IPS-NIHi7 (cell line): Measurements from ENCODE around the gene SPIRE2.
"Not testable (repeated sequence)": the region's sequence is repeated elsewhere in the genome, so short reads cannot be mapped to it uniquely, and the experiment has no call there.

ENCODE experiments used
- DNase-seq: peaks from one replicate; pipeline ENCODE4 v3.0.0; 2012; ENCODE audit warnings: mixed read lengths; ENCODE audit errors: extremely low spot score

SPIRE2 gene

GRCh38 chr16:89811321-89811720 is 17.0 kb upstream of the SPIRE2 start:
- DNase-seq: no peak

- peak; percentile 35 for DNase-seq
Measured at GRCh38 chr16:89815639-89816348, 12.5 kb upstream of the SPIRE2 start.

- not testable (repeated sequence) for DNase-seq
Measured at GRCh38 chr16:89818851-89819403, 9.3 kb upstream of the SPIRE2 start.

- DNase-seq: not testable (repeated sequence)
Measured at GRCh38 chr16:89819448-89819847, 8.8 kb upstream of the SPIRE2 start.

- DNase-seq: no peak
Measured at GRCh38 chr16:89821438-89822187, 6.7 kb upstream of the SPIRE2 start.

GRCh38 chr16:89822188-89823086 is 5.8 kb upstream of the SPIRE2 start:
- no peak for DNase-seq

- no peak for DNase-seq
Measured at GRCh38 chr16:89823087-89823823, 5.0 kb upstream of the SPIRE2 start.

GRCh38 chr16:89823824-89824148 is 4.5 kb upstream of the SPIRE2 start:
- DNase-seq: not testable (repeated sequence)

GRCh38 chr16:89826531-89827382 is 1.5 kb upstream of the SPIRE2 start:
- DNase-seq: no peak

- no peak for DNase-seq
Measured at GRCh38 chr16:89827383-89828198, 684 bp upstream of the SPIRE2 start.

- DNase-seq: no peak
Measured at GRCh38 chr16:89828870-89829629, 775 bp downstream of the SPIRE2 start.

- DNase-seq: no peak
Measured at GRCh38 chr16:89829630-89830437, 1.6 kb downstream of the SPIRE2 start.

GRCh38 chr16:89831810-89832328 is 3.6 kb downstream of the SPIRE2 start:
- no peak for DNase-seq

- DNase-seq: not testable (repeated sequence)
Measured at GRCh38 chr16:89833664-89834363, 5.5 kb downstream of the SPIRE2 start.

GRCh38 chr16:89834813-89835363 is 6.6 kb downstream of the SPIRE2 start:
- not testable (repeated sequence) for DNase-seq

- DNase-seq: not testable (repeated sequence)
Measured at GRCh38 chr16:89836484-89836883, 8.2 kb downstream of the SPIRE2 start.
